Activated CD4-positive, alpha-beta memory T cell treated with anti-CD3 and anti-CD28 coated beads for 36 hours (primary cell): ENCODE results near the gene CNOT6L. TPM values are rescaled to one million over a fixed set of nuclear protein-coding genes. Genes with fewer than 3 reads are reported as not detected.
"Not testable (repeated sequence)": the region's sequence is repeated elsewhere in the genome, so short reads cannot be mapped to it uniquely, and the experiment has no call there.

Source experiments
- CTCF ChIA-PET: fragments of 350-600 bp; sonication (Branson Sonifier 250); formaldehyde crosslinking; loops from one replicate; lab custom pipeline; 2021; ENCODE audit warnings: antibody characterized with exemption, inconsistent platforms; lab: Charles Lee
- POLR2A ChIA-PET: fragments of 350-600 bp; sonication (Branson Sonifier 250); formaldehyde crosslinking; loops from one replicate; lab custom pipeline; 2021; ENCODE audit warnings: antibody characterized with exemption; lab: Charles Lee
- DNase-seq: peaks from one replicate; pipeline ENCODE4 v3.0.0-alpha.2; 2020
- H3K27ac Mint-ChIP-seq: one replicate; pipeline ENCODE4 v1.8.0; 2021; ENCODE audit warnings: mixed read lengths
- H3K27me3 Mint-ChIP-seq: one replicate; pipeline ENCODE4 v1.8.0; 2021; ENCODE audit warnings: mixed read lengths
- H3K36me3 Mint-ChIP-seq: one replicate; pipeline ENCODE4 v1.8.0; 2021; ENCODE audit warnings: mixed read lengths
- H3K4me1 Mint-ChIP-seq: one replicate; pipeline ENCODE4 v1.8.0; 2021; ENCODE audit warnings: low read depth, mixed read lengths
- H3K4me3 Mint-ChIP-seq: one replicate; pipeline ENCODE4 v1.8.0; 2021; ENCODE audit warnings: mild to moderate bottlenecking, mixed read lengths
- H3K9me3 Mint-ChIP-seq: one replicate; pipeline ENCODE4 v1.8.0; 2021; ENCODE audit warnings: mixed read lengths
- intact Hi-C: fragments of 100-400 bp; cut with micrococcal nuclease; formaldehyde crosslinking; loops from one replicate; pipeline ENCODE4 v1.15.1; 2023
- total RNA-seq, 2 experiments: library from RNA; stranded (reverse); gene quantifications; one replicate each; pipeline ENCODE4 v1.2.3, GENCODE V29; 2021

CNOT6L gene
- total RNA-seq, 2 experiments from 2014 or later: 106 to 111 TPM

DNA sequence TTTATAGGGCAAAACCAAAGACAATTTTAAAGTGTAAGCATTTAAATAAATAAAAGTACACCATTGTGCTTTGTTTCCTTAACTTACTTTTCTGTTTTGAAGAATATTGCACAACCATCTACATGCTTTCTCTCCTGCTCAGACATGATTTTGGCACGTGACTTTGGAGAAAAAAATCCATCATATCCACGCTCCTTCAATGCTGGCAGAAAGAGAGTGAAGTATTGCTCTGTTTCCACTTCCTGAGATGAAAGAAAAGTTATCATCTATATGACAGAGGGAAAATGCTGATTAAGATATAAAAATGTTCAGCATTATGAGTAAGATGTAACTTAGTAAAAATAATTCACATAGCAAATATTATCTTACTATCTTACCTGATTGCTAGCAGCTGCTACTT, 77.1 kb downstream of the CNOT6L start:
- CTCF ChIA-PET: interaction anchor here (1.1 kb wide), 1 partner anchor 9 kb away, joined by 3 read pairs; no protein-coding TSS in a partner anchor

GRCh38 chr4:77740480-77740879, 78.7 kb downstream of the CNOT6L start:
- no peak overlapping the region for H3K27ac Mint-ChIP-seq
- intact Hi-C loops: no loop called here
- H3K4me3 Mint-ChIP-seq: no peak overlapping the region
- no peaks in the 10 kb centered on the region for H3K27me3 Mint-ChIP-seq
- CTCF ChIA-PET: no interaction called here
- H3K36me3 Mint-ChIP-seq: peaks cover 20% of the 10 kb centered on the region
- H3K4me1 Mint-ChIP-seq: peaks cover 35% of the 10 kb centered on the region
- POLR2A ChIA-PET: no interaction called here
- H3K9me3 Mint-ChIP-seq: no peaks in the 10 kb centered on the region
- no peak for DNase-seq

More for the DNA sequence above, 77.1 kb downstream of the CNOT6L start:
- Mint-ChIP-seq H3K9me3 (no peaks in the 10 kb centered on the region), H3K27me3 (no peaks in the 10 kb centered on the region), H3K36me3 (peaks cover 24% of the 10 kb centered on the region), H3K27ac (no peak overlapping the region), H3K4me1 (peaks cover 29% of the 10 kb centered on the region), H3K4me3 (no peak overlapping the region)
- intact Hi-C loops: no loop called here
- POLR2A ChIA-PET: interaction anchor here (1.0 kb wide), 1 partner anchor 59 kb away, joined by 3 read pairs; no protein-coding TSS in a partner anchor
- no peak for DNase-seq

- Mint-ChIP-seq H3K4me1 (peaks cover 44% of the 10 kb centered on the region), H3K27ac (peak overlapping the region; percentile 66), H3K9me3 (no peaks in the 10 kb centered on the region), H3K36me3 (peaks cover 21% of the 10 kb centered on the region), H3K4me3 (peak overlapping the region; percentile 45), H3K27me3 (no peaks in the 10 kb centered on the region)
- POLR2A ChIA-PET: interaction anchor here (1.0 kb wide), 1 partner anchor 83 kb away, joined by 5 read pairs; no protein-coding TSS in a partner anchor
- peak; percentile 45 for DNase-seq
- intact Hi-C loops: loop anchor here (2.0 to 5.0 kb wide), 3 partner anchors 52 to 127 kb away; partner anchors contain the start of genes CNOT6L and MRPL1
- CTCF ChIA-PET: interaction anchor here (0.6 to 1.7 kb wide), 2 partner anchors 17 to 83 kb away, joined by 4 to 5 read pairs; no protein-coding TSS in a partner anchor
These were observed 84.2 kb downstream of the CNOT6L start for GRCh38 chr4:77734928-77735327.

- DNase-seq: no peak
- ChIA-PET CTCF (interaction anchor here (1.6 kb wide), 1 partner anchor 115 kb away, joined by 3 read pairs; no protein-coding TSS in a partner anchor), POLR2A (interaction anchor here (1.5 kb wide), 1 partner anchor 130 kb away, joined by 3 read pairs; the partner anchor contains the start of gene MRPL1)
- Mint-ChIP-seq H3K4me3 (no peak overlapping the region), H3K27me3 (no peaks in the 10 kb centered on the region), H3K36me3 (peaks cover 31% of the 10 kb centered on the region), H3K9me3 (no peaks in the 10 kb centered on the region), H3K27ac (no peak overlapping the region), H3K4me1 (peaks cover 40% of the 10 kb centered on the region)
- intact Hi-C loops: no loop called here
These were observed 87.5 kb downstream of the CNOT6L start for GRCh38 chr4:77731656-77732055.

GRCh38 chr4:77728420-77728819, 90.7 kb downstream of the CNOT6L start:
- no peaks in the 10 kb centered on the region for H3K27me3 Mint-ChIP-seq
- H3K4me3 Mint-ChIP-seq: no peak overlapping the region
- CTCF ChIA-PET: interaction anchor here (1.1 to 1.4 kb wide), 2 partner anchors 11 to 271 kb away, joined by 3 read pairs; no protein-coding TSS in a partner anchor
- H3K36me3 Mint-ChIP-seq: peaks cover 40% of the 10 kb centered on the region
- no peak for DNase-seq
- intact Hi-C loops: no loop called here
- peaks cover 19% of the 10 kb centered on the region for H3K4me1 Mint-ChIP-seq
- H3K9me3 Mint-ChIP-seq: no peaks in the 10 kb centered on the region
- peak overlapping the region; percentile 3 for H3K27ac Mint-ChIP-seq
- POLR2A ChIA-PET: interaction anchor here (1.0 kb wide), 1 partner anchor 92 kb away, joined by 3 read pairs; no protein-coding TSS in a partner anchor

- ChIA-PET POLR2A (no interaction called here), CTCF (no interaction called here)
- no peaks in the 10 kb centered on the region for H3K27me3 Mint-ChIP-seq
- DNase-seq: no peak
- peaks cover 16% of the 10 kb centered on the region for H3K4me1 Mint-ChIP-seq
- peaks cover 29% of the 10 kb centered on the region for H3K36me3 Mint-ChIP-seq
- H3K9me3 Mint-ChIP-seq: no peaks in the 10 kb centered on the region
- no peak overlapping the region for H3K27ac Mint-ChIP-seq
- intact Hi-C loops: no loop called here
- H3K4me3 Mint-ChIP-seq: no peak overlapping the region
These were observed 98.1 kb downstream of the CNOT6L start for GRCh38 chr4:77721073-77721472.

DNA sequence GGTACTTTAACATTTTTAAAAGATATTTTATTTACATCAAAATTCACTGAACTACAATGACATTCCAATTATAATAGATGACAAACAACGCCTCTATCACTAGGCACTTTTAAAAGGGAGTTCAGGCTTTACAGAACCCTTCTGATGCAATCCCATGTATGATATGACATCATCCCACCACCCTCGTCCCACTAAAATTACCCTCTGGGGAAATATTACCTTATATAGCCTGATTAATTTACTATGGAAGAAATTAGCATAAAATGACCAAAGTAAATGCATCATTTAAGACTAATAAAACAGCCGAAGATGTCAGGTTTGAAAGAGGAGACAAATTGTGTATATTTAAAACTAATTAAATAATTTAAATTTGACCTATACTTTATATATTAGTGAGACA, 100.7 kb downstream of the CNOT6L start:
- H3K9me3 Mint-ChIP-seq, CTCF ChIA-PET, H3K27me3 Mint-ChIP-seq, H3K4me3 Mint-ChIP-seq, DNase-seq, H3K27ac Mint-ChIP-seq, POLR2A ChIA-PET: not testable (repeated sequence)
- peaks cover 22% of the 10 kb centered on the region for H3K36me3 Mint-ChIP-seq
- peaks cover 26% of the 10 kb centered on the region for H3K4me1 Mint-ChIP-seq
- intact Hi-C loops: loop anchor here (5.0 kb wide), 1 partner anchor 144 kb away; the partner anchor contains the start of gene MRPL1

GRCh38 chr4:77715414-77716290, 103.5 kb downstream of the CNOT6L start:
- Mint-ChIP-seq H3K27ac (peak overlapping the region; percentile 54), H3K4me1 (peaks cover 24% of the 10 kb centered on the region), H3K36me3 (peaks cover 29% of the 10 kb centered on the region), H3K4me3 (no peak overlapping the region), H3K9me3 (no peaks in the 10 kb centered on the region), H3K27me3 (no peaks in the 10 kb centered on the region)
- POLR2A ChIA-PET: no interaction called here
- CTCF ChIA-PET: interaction anchor here (0.6 kb wide), 1 partner anchor 931 kb away, joined by 3 read pairs; no protein-coding TSS in a partner anchor
- DNase-seq: no peak
- intact Hi-C loops: loop anchor here (5.0 kb wide), 1 partner anchor 147 kb away; the partner anchor contains the start of gene MRPL1

DNA sequence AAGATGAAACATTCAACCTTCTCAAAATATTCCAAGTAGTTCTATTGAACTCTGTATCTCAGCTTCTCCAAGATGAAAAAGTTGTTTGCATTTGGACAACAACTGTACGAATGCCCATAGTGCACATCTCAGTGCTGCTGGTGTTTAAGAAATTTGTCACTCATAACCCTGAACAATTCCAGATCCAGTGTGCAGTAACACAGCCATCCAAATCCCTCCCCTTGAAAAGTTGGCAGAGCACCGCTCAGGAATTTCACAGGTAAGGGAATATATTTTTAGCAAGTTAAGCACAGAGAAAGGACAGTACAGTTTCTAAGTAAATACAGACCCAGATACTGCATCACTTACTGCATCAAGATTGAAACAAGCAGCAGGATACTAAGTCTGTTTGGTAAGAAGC, 104.7 kb downstream of the CNOT6L start:
- Mint-ChIP-seq H3K36me3 (peaks cover 21% of the 10 kb centered on the region), H3K9me3 (no peaks in the 10 kb centered on the region), H3K4me3 (no peak overlapping the region), H3K27ac (no peak overlapping the region), H3K4me1 (peaks cover 24% of the 10 kb centered on the region), H3K27me3 (no peaks in the 10 kb centered on the region)
- ChIA-PET CTCF (interaction anchor here (0.7 kb wide), 1 partner anchor 307 kb away, joined by 3 read pairs; no protein-coding TSS in a partner anchor), POLR2A (no interaction called here)
- intact Hi-C loops: no loop called here
- no peak for DNase-seq

DNA sequence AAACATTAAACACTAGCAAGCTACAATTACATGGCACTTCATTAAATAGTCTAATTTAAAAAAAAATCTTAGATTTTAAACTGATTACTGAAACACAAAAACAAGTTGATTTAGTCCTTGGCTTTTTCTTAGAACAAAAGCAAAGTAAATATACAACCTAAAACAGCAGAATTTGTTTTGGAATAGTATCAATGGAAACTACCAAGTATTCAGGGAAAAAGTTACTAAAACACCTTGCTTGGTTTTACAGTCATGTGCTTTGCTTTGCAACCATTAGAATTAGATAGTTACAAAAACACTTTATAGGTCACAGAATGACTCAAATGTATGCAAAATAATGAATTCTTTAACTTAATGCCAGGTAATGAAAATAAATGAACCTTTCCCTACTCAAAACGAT, 105.3 kb downstream of the CNOT6L start:
- H3K4me3 Mint-ChIP-seq: no peak overlapping the region
- intact Hi-C loops: no loop called here
- peaks cover 18% of the 10 kb centered on the region for H3K36me3 Mint-ChIP-seq
- POLR2A ChIA-PET: no interaction called here
- CTCF ChIA-PET: no interaction called here
- no peak for DNase-seq
- H3K27me3 Mint-ChIP-seq: no peaks in the 10 kb centered on the region
- peaks cover 19% of the 10 kb centered on the region for H3K4me1 Mint-ChIP-seq
- no peak overlapping the region for H3K27ac Mint-ChIP-seq
- H3K9me3 Mint-ChIP-seq: no peaks in the 10 kb centered on the region

DNA sequence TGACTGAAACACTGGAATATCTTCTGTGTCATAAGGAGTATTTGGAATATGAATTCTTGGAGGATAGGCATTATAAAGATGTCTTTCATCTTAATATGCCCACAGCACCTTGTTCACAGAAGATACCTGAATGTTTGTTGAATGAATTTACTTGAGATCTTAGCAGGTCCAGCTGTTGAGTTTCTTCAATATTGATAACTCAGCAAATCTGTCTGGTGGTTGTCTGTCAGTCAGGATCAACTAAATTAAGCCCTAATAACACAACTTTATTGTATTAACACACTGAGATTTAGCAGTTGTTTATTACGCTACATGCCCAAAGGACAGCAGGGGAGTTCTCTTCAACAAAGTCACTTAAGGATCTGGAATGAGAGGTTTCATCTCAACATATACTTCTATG, 106.5 kb downstream of the CNOT6L start:
- ChIA-PET POLR2A (no interaction called here), CTCF (no interaction called here)
- H3K9me3 Mint-ChIP-seq: no peaks in the 10 kb centered on the region
- no peaks in the 10 kb centered on the region for H3K27me3 Mint-ChIP-seq
- H3K36me3 Mint-ChIP-seq: peaks cover 18% of the 10 kb centered on the region
- peaks cover 19% of the 10 kb centered on the region for H3K4me1 Mint-ChIP-seq
- intact Hi-C loops: no loop called here
- H3K27ac Mint-ChIP-seq: no peak overlapping the region
- H3K4me3 Mint-ChIP-seq: no peak overlapping the region
- DNase-seq: no peak

DNA sequence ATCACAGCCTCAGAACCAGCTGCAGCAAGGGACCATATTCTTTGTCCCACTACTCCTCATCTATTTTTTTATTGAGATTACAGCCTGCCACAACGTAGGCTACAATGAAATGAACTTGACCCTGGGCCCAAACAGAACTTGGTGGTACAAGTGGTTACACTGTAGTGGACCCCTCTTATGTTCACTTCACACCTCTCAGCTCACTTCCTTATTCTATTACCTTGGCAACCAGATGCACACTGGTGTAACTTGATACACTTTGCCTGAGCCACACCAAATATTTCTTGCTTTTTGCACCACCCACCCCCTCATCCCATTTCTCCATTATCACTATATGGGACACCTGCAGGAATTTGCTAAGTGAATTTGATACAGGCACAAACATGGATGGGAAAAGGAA, 107.7 kb downstream of the CNOT6L start:
- Mint-ChIP-seq H3K4me3 (no peak overlapping the region), H3K27me3 (no peaks in the 10 kb centered on the region), H3K36me3 (peaks cover 18% of the 10 kb centered on the region), H3K9me3 (no peaks in the 10 kb centered on the region), H3K27ac (no peak overlapping the region), H3K4me1 (peaks cover 14% of the 10 kb centered on the region)
- POLR2A ChIA-PET: no interaction called here
- intact Hi-C loops: no loop called here
- no peak for DNase-seq
- CTCF ChIA-PET: no interaction called here
